Activated naive CD8-positive, alpha-beta T cell treated with anti-CD3 and anti-CD28 coated beads, Interleukin-2, amount 50 U/mL, for 16 hours (primary cell): ENCODE measurements around the gene MED10.

ENCODE experiments used
- DNase-seq: peaks from one replicate; pipeline ENCODE4 v3.0.0-alpha.2; 2020; ENCODE audit warnings: low read depth, low spot score

MED10 gene, protein sequence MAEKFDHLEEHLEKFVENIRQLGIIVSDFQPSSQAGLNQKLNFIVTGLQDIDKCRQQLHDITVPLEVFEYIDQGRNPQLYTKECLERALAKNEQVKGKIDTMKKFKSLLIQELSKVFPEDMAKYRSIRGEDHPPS

DNA sequence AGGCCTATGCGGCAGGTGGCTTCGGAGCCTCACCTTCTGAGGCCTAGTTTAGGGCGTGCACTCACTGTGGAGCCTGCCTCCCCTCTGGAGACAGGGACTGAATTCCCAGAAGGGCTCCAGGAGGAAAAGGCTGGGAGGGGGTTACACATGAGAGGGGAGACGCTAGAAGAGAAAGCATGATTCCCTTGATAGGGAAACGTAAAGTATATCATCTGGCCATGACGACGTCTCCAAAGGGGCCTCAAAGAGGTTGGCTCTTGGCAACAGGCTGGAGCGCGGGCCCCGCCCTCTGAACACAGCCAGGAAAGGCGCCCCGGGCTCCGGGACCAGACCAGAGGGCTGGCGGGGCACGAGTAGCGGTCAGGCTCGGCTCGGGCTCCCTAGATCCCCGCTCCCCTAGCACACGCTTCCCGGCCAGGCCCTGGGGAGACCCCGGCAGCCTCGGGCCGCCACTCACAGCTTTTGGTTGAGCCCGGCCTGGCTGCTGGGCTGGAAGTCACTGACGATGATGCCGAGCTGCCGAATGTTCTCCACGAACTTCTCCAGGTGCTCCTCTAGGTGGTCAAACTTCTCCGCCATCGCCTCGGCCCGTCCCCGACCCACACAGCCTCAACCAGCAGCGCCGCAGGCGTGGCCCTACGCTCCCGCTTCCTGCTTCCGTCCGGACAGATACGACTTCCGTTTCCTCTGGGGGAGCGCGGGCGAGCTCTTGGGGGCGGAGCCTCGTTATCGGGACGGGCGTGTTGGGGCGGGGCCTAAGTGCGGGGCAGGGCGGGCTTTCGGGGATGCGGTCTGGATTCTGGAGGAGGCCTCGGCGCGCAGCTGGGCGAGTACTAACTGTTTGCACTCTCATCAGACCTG is at the start of gene MED10:
Gene MED10 (minus strand): TSS at position 643 of the 861 bp plus-strand sequence. CDS start 64 bp downstream, at position 579.
- DNase-seq = peak; percentile 95

GRCh38 chr5:6427694-6428093 is 49.3 kb upstream of the MED10 start:
- no peak for DNase-seq

DNA sequence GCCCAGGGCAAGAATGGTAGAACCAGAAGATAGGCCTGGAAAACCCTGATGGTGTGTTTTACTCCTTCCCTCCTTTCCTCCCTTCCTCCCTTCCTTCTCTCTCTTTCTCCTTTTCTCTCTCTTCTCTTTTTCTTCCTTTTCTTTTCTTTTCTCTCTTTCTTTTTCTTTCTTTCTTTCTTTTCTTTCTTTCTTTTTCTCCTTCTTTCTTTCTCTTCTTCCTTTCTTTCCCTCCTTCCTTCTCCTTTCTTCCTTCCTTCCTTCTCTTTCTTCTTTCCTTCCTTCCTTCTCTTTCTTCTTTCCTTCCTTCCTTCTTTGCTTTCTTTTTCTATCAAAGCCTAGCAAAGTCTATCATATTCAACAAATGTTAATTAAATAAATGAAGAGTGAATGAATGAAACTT is 46.4 kb upstream of the MED10 start:
- no peak for DNase-seq

GRCh38 chr5:6424110-6424659 is 45.8 kb upstream of the MED10 start:
- no peak for DNase-seq

- DNase-seq = no peak
Measured at GRCh38 chr5:6423327-6424109, 45.2 kb upstream of the MED10 start.

DNA sequence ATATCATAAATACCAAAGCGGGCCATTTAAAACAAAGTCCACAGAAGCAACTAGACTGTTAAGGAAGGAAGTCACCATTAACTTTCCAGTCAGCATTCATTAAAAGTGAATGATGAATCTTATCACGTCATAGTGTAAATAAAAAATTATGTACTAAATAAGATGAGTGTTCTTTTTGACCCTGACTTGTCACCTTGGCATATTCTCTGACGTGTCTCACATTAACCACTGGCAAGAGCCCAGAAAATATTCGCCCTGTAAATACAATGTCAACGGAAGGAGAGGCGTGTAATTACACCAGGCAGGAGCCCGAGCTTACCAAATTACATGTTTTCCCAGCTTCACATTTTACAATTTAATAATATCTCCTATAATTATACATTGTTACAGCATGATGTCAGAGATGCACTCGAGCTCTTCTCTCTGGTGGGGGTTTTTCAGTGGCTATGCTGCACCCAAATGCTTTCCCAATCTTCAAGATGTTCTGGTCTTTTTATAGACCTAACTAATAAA is 41.0 kb upstream of the MED10 start:
- DNase-seq = no peak

- no peak for DNase-seq
Measured at GRCh38 chr5:6418679-6419276, 40.4 kb upstream of the MED10 start.

DNA sequence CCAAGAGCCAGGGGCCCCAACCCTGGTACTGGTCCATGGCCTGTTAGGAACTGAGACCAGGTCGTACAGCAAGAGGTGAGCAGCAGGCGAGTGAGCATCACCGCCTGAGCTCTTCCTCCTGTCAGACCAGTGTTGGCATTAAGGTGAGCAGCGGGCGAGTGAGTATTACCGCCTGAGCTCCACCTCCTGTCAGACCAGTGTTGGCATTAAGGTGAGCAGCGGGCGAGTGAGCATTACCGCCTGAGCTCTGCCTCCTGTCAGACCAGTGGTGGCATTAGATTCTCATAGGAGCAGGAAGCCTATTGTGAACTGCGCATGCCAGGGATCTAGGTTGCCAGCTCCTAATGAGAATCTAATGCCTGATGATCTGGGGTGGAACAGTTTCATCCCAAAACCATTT is 39.3 kb upstream of the MED10 start:
- DNase-seq = no peak

DNA sequence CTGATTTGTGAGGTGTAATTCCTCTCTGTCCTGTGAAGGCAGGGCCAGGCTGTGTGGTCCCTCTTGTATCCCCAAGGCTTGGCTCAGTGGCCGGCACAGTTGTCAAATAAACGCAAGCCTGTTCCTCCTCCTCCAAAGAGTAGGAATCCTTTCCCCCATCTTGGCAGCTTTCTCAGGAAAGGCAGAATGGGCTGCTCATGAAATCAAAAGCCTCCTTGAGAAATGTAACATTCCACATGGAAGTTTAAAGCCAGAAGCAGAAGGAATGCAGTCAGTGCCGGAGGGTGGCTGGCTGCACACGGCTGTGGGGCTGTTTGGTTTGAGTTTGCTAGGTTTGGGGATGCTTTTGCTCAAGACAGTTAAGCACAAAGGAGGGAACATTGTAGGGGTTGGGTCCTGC is 34.5 kb upstream of the MED10 start:
- DNase-seq = no peak

- no peak for DNase-seq
Measured at GRCh38 chr5:6411141-6411540, 32.8 kb upstream of the MED10 start.

DNA sequence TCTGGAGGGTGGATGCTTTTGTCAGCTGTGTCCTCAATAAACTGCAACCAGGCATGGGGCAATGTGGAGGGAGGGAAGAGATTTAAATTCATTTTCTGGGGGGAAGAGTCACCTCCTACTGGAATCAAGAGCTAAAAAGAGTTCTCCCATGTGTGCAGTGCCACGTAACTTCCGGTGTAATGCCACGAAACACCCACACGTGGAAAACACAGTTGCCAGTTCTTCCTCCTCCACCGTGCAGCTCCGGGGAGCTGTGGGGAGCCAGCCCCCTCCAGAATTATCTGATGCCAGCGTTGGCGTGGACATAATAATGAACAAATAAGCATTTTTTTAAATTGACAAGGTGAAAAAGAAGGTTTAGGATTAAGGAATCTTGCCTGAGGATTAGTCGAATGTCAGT is 32.1 kb upstream of the MED10 start:
- DNase-seq = no peak

DNA sequence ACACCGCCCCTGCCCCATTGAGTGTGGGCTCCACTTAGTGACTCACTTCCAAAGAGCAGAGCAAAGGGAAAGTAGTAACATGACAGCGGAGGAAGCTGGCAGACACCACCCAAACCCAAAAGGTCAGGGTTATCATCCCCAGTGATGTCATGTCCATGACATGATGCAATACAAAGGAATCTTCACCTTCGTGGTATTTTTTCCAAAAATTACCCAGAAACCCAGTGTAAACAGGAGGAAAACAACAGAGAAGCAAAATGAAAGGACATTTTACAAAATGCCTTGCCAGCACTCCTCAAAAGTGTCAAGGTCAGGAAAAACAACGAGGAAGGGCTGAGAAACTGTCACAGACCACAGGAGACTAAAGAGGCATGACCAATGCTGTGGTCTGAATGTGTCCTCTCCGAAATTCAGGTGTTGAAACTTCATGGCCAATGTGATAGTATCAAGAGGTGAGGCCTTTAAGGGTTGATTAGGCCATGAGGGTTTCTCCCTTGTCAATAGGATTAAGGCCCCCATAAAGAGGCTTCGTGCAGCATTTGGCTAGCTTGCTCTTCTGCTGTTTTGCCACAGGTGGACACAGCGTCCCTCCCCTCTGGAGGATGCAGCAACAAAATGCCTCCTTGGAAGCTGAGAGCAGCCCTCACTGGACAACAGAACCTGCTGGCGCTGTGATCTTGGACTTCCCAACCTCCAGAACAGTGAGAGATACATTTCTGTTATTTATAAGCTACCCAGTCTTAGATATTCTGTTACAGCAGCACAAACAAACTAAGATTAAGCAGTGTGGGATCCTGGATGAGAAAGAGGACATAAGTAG is 30.5 kb upstream of the MED10 start:
- DNase-seq = no peak

GRCh38 chr5:6408260-6408596 is 29.9 kb upstream of the MED10 start:
- DNase-seq = no peak

GRCh38 chr5:6407558-6408259 is 29.4 kb upstream of the MED10 start:
- DNase-seq = no peak

GRCh38 chr5:6405591-6405990 is 27.2 kb upstream of the MED10 start:
- DNase-seq = no peak

- DNase-seq = no peak
Measured at GRCh38 chr5:6404129-6404528, 25.8 kb upstream of the MED10 start.

- no peak for DNase-seq
Measured at GRCh38 chr5:6403416-6403815, 25.1 kb upstream of the MED10 start.

- DNase-seq = no peak
Measured at GRCh38 chr5:6402939-6403338, 24.6 kb upstream of the MED10 start.

GRCh38 chr5:6401410-6401809 is 23.1 kb upstream of the MED10 start:
- no peak for DNase-seq
